Duodenal mucosa (tissue), 2 donors: Measurements from ENCODE around the gene SPN.
"Not testable (repeated sequence)": the region's sequence is repeated elsewhere in the genome, so short reads cannot be mapped to it uniquely, and the experiment has no call there.

ENCODE experiments used
- H3K27ac ChIP-seq: one replicate; pipeline ENCODE4 v1.7.0; 2013; ENCODE audit warnings: low read depth, low read length
- H3K27me3 ChIP-seq, 2 donors: one replicate each; pipeline ENCODE4 v1.7.0; 2013; ENCODE audit warnings: low read length in 2 of 2, control low read depth in 1 of 2; ENCODE audit not compliant: insufficient read depth in 2 of 2, control insufficient read depth in 1 of 2
- H3K36me3 ChIP-seq, 2 donors: one replicate each; pipeline ENCODE4 v1.7.0; 2013; ENCODE audit warnings: low read length in 2 of 2, control low read depth in 1 of 2; ENCODE audit not compliant: insufficient read depth in 2 of 2, control insufficient read depth in 1 of 2
- H3K4me1 ChIP-seq, 2 donors: one replicate each; pipeline ENCODE4 v1.7.0; 2013; ENCODE audit warnings: low read length in 2 of 2, control low read depth in 1 of 2; ENCODE audit not compliant: insufficient read depth in 2 of 2, control insufficient read depth in 1 of 2
- H3K4me3 ChIP-seq, 2 donors: one replicate each; pipeline ENCODE4 v1.7.0; 2013; ENCODE audit warnings: low read length in 2 of 2, low read depth in 1 of 2
- H3K9ac ChIP-seq, 2 donors: one replicate each; pipeline ENCODE4 v1.7.0; 2013; ENCODE audit warnings: low read length in 2 of 2, low read depth in 1 of 2
- H3K9me3 ChIP-seq, 2 donors: one replicate each; pipeline ENCODE4 v1.7.0; 2013; ENCODE audit warnings: low read length in 2 of 2, control low read depth in 1 of 2; ENCODE audit not compliant: control insufficient read depth in 1 of 2

SPN gene

GRCh38 chr16:29701214-29701555, 38.1 kb downstream of the SPN start:
- Histone ChIP-seq H3K4me1 (peaks cover 0 to 3% of the 10 kb centered on the region in 2 donors), H3K9me3 (no peaks in the 10 kb centered on the region), H3K36me3 (no peaks in the 10 kb centered on the region), H3K27me3 (no peaks in the 10 kb centered on the region), H3K4me3 (no peak overlapping the region), H3K27ac (no peak overlapping the region), H3K9ac (no peak overlapping the region)

GRCh38 chr16:29702269-29702668, 39.2 kb downstream of the SPN start:
- Histone ChIP-seq H3K4me1 (peaks cover 0 to 3% of the 10 kb centered on the region in 2 donors), H3K36me3 (no peaks in the 10 kb centered on the region), H3K9me3 (no peaks in the 10 kb centered on the region), H3K27me3 (no peaks in the 10 kb centered on the region), H3K27ac (no peak overlapping the region), H3K4me3 (no peak overlapping the region), H3K9ac (no peak overlapping the region)

DNA sequence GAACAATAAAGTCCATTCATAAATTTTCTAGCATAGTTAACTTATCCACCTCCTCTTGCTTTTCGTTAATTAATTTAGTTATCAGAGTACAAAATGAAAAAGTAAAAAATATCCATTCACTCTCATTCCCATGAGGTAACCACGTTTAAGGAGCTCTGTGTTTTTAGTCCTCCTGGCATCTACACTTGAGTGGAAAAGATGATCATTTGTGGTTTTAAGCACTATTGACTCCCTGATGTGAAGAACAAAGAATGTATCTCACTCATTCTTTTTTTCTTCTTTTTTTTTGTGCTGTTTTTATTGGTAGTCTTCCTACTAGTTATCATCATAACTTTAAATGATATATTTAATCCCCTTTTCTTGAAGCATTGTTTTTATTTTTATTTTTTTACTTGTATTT, 42.0 kb downstream of the SPN start:
- Histone ChIP-seq H3K27me3 (no peaks in the 10 kb centered on the region), H3K9me3 (no peaks in the 10 kb centered on the region), H3K36me3 (no peaks in the 10 kb centered on the region), H3K9ac (no peak overlapping the region), H3K4me1 (peaks cover 0 to under 1% of the 10 kb centered on the region in 2 donors), H3K27ac (no peak overlapping the region), H3K4me3 (no peak overlapping the region)

- H3K27me3 ChIP-seq, H3K9ac ChIP-seq, H3K4me3 ChIP-seq, H3K4me1 ChIP-seq, H3K9me3 ChIP-seq, H3K36me3 ChIP-seq, H3K27ac ChIP-seq: not testable (repeated sequence)
Measured at GRCh38 chr16:29707160-29707559, 44.1 kb downstream of the SPN start.

- H3K9me3 ChIP-seq, result no peaks in the 10 kb centered on the region
- no peak overlapping the region for H3K9ac ChIP-seq
- peaks cover 0 to 3% of the 10 kb centered on the region in 2 donors for H3K4me1 ChIP-seq
Measured at GRCh38 chr16:29708917-29709600, 46.0 kb downstream of the SPN start.

DNA sequence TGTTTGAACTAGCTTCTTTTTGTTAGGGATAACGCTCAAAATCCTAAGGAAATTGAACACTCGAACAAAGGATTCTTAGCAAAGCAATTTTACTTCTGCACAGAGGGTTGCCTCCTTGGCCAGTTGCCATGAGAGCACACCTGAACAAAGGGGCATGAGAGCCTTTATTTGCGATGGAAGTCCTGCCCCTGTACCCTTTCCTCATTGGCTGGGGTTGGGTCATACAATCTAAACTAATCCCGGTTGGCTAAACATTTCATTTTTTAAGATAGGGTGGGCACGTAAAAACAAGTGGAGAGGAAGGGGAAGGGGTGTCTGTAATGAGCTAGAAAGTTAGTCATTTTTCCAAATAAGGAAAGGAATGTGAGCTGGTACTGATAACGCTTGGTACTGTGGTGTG, 46.6 kb downstream of the SPN start:
- not testable (repeated sequence) for H3K9ac ChIP-seq, H3K4me3 ChIP-seq, H3K9me3 ChIP-seq, H3K36me3 ChIP-seq, H3K27me3 ChIP-seq, H3K4me1 ChIP-seq, H3K27ac ChIP-seq

More at GRCh38 chr16:29708917-29709600, 46.0 kb downstream of the SPN start:
- no peak overlapping the region for H3K27ac ChIP-seq
- H3K4me3 ChIP-seq, result no peak overlapping the region
- H3K27me3 ChIP-seq, result no peaks in the 10 kb centered on the region
- H3K36me3 ChIP-seq, result no peaks in the 10 kb centered on the region

DNA sequence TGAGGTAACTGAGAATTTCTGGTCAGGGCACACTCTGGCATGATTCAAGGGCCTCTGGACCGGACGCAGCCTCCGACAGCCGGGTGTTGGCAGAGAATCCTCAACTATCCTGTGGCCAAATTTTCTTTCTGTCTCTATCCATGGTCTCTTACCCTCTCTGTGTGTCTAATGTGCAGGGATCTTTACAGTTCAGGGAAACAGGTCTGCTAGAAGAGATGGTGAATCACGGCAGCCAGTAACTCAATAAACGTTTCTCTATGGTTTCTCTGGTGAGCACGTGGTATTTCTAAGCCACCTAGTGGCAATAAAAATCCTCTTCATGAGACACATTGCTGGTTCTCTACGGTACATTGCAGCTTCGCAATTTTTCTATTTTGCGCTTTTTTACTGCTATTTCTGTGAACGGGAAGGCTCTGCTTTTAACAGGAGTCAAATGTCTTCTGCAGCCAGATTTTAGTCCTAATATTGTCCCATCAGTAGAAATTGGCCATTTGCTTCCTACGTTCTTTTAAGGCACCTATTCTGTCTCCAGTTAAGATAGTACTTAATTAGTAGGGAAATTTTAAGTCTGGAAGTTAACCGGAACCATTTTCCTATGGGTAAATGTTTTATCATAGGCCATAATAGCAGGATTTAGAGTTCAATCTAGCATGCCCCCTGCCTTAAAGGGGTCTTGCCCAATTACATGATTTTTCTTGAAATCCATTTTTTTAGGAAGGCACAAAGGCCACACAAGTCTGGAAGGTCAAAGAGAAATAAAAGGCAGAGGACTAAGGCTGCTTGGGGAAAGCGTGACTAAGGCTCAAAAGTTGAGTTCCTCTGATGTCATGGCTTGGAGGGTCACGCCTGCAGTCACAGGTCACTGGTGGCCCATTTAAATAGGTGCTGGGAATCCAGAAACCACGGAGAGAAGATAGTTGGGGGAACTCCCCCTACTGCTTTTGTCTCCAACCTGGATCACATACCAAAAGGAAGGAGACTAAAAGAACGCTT, 47.5 kb downstream of the SPN start:
- Histone ChIP-seq H3K36me3 (no peaks in the 10 kb centered on the region), H3K4me3 (no peak overlapping the region), H3K9me3 (no peaks in the 10 kb centered on the region), H3K27me3 (no peaks in the 10 kb centered on the region), H3K4me1 (peaks cover 0 to 3% of the 10 kb centered on the region in 2 donors), H3K27ac (no peak overlapping the region), H3K9ac (no peak overlapping the region)

- Histone ChIP-seq H3K9me3 (no peaks in the 10 kb centered on the region), H3K36me3 (no peaks in the 10 kb centered on the region), H3K9ac (no peak overlapping the region), H3K4me3 (no peak overlapping the region), H3K4me1 (peaks cover 0 to 3% of the 10 kb centered on the region in 2 donors), H3K27me3 (no peaks in the 10 kb centered on the region), H3K27ac (no peak overlapping the region)
Measured at GRCh38 chr16:29712809-29713208, 49.8 kb downstream of the SPN start.

- Histone ChIP-seq H3K27me3 (no peaks in the 10 kb centered on the region), H3K36me3 (no peaks in the 10 kb centered on the region), H3K9me3 (no peaks in the 10 kb centered on the region), H3K9ac (no peak overlapping the region), H3K27ac (no peak overlapping the region), H3K4me3 (no peak overlapping the region), H3K4me1 (peaks cover 0 to 3% of the 10 kb centered on the region in 2 donors)
Measured at GRCh38 chr16:29714396-29714795, 51.3 kb downstream of the SPN start.

GRCh38 chr16:29714972-29715371, 51.9 kb downstream of the SPN start:
- Histone ChIP-seq H3K4me3 (no peak overlapping the region), H3K27ac (no peak overlapping the region), H3K9ac (no peak overlapping the region), H3K27me3 (no peaks in the 10 kb centered on the region), H3K36me3 (no peaks in the 10 kb centered on the region), H3K9me3 (no peaks in the 10 kb centered on the region), H3K4me1 (peaks cover 0 to 3% of the 10 kb centered on the region in 2 donors)
